ENCODE results near the gene CCL11.

- no peak for TF ChIP-seq CTCF (IDR thresholded peaks at IDR 0.05; ENCODE audit: low read depth, low read length, missing input control)
- TF ChIP-seq MAX (IDR thresholded peaks at IDR 0.05) = no peak
- TF ChIP-seq TAF1 (conservative IDR thresholded peaks at IDR 0.05) = no peak
- TF ChIP-seq HNF4G (IDR thresholded peaks at IDR 0.05) = no peak
- TF ChIP-seq RAD21 (IDR thresholded peaks at IDR 0.05) = no peak
- TF ChIP-seq FOXA1 (IDR thresholded peaks at IDR 0.05) = no peak
- TF ChIP-seq RXRA (IDR thresholded peaks at IDR 0.05) = no peak
Observed at GRCh38 chr17:34257986-34258326, 27.6 kb upstream of the CCL11 start.

All from liver (tissue), 3 donors.